GM12875 (cell line): ENCODE data around the gene ITGA8.

Source experiments
- H3K4me3 ChIP-seq: one replicate; pipeline ENCODE4 v1.5.1; 2011; ENCODE audit warnings: low read depth, low read length, control low read depth
- TF ChIP-seq, protein P1 (sequence below): IDR thresholded peaks from 2 replicates; pipeline ENCODE4 v1.5.1; 2011; ENCODE audit warnings: low read depth, mild to moderate bottlenecking, control low read depth, inconsistent platforms, low read length, moderate library complexity, borderline replicate concordance; ENCODE audit not compliant: insufficient read depth

ITGA8 gene

DNA sequence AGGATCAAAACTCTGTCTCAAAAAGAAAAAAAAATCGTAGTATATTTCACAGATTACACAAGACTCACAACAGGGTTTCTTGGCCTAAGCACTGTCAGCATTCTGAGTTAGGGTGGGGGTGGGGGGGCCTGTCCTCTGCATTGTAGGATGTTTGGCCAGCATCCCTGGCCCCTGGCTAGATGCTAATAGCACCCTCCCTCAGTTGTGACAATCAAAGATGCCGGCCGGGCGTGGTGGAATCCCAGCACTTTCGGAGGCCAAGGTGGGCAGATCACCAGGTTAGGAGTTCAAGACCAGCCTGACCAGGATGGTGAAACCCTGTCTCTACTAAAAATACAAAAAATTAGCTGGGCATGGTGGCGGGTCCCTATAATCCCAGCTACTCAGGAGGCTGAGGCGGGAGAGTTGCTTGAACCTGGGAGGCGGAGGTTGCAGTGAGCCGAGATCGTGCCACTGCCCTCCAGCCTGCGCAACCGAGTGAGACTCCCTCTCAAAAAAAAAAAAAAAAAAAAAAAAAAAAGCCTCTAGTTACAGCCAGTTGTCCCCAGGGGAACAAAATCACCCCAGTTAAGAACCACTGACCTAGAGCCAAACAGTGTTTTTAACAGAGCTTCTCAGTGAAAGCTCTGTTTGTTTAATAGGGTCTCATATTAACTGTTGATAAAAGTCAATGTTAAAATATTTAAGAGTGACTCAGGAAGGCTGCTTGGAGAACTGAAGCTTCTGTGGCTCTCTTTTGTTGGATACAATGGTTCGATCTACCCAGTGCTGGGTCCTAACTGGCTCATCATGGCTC, 187.6 kb downstream of the ITGA8 start:
- no peak overlapping the region for H3K4me3 ChIP-seq
- TF ChIP-seq, protein P1, sequence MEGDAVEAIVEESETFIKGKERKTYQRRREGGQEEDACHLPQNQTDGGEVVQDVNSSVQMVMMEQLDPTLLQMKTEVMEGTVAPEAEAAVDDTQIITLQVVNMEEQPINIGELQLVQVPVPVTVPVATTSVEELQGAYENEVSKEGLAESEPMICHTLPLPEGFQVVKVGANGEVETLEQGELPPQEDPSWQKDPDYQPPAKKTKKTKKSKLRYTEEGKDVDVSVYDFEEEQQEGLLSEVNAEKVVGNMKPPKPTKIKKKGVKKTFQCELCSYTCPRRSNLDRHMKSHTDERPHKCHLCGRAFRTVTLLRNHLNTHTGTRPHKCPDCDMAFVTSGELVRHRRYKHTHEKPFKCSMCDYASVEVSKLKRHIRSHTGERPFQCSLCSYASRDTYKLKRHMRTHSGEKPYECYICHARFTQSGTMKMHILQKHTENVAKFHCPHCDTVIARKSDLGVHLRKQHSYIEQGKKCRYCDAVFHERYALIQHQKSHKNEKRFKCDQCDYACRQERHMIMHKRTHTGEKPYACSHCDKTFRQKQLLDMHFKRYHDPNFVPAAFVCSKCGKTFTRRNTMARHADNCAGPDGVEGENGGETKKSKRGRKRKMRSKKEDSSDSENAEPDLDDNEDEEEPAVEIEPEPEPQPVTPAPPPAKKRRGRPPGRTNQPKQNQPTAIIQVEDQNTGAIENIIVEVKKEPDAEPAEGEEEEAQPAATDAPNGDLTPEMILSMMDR: no peak

DNA sequence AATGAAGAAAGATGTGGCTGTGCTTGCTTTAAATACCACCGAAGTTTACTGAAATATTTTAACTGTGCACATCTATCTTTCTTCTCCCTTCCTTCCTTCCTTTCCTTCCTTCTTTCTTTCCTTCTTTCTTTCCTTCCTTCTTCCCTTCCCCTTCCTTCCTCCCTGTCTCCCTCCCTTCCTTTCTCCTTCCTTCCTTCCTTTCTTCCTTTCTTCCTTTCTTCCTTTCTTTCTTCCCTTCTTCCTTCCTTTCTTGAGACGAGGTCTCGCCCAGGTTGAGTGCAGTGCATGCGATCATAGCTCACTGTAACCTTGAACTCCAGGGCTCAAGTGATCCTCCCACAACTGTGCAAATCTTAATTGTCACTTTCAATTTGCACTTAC, 190.9 kb downstream of the ITGA8 start:
- no peak overlapping the region for H3K4me3 ChIP-seq
- TF ChIP-seq, protein P1: no peak

DNA sequence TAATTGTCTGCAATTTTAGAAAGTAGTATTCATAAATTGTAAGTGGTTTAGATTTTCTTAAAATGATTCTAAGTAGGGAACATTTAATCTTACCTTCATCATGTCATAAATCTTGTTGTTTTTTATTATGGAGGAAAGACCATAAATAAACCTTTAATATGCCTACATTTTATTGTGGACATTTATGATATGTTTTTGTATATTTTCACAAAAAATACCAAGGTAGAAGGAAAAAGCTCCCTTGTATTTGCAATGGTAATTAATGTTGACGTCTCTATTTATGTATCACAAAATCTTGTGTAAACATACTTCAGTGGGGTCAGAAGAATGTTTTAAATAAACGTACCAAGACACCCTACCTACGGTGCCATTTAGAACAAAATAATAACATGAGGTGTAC, 193.0 kb downstream of the ITGA8 start:
- H3K4me3 ChIP-seq: no peak overlapping the region
- TF ChIP-seq, protein P1: no peak

DNA sequence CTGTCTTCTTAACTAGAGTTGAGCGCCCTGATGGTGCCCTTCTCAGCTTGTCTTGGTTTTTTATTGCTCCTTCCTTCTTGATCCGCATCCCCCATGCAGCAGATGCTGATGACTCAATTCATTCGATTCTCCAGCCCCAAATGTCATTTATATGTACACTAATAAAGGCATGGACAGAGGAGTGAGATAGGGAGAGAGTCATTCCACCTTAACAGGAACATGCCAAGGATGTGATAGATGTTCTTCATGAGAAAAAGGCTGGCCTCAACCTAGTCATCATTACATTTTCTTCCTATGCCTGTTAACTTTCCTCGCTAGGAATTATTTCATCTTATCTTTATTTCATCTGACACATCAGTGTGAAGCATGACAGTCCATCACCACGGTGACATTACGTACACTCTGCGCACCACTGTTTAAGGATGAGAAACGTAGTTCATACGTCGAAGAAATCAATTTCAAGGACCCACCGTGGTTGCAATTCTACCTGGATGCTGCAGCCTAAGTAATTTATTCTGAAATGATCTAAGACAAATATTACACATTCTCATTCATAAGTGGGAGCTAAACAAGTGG, 198.3 kb downstream of the ITGA8 start:
- TF ChIP-seq, protein P1: no peak

DNA sequence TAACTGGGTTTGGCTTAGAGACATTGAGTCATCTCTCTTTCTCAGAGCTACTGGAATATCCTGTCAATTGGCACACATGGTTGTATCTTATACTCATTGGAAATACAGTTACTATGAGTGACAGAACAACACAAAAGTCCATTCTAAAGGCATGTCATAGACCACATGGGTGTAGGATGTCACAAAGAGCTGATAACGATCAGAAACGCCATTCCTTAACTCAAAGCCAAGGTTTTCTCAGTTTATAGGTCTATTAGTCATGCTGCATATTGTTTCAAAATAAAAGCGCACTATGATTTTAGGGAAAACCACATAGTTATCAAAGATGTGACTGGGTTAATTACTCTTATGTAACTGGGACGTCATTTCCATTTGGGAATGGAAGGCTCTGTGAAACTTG, 201.5 kb downstream of the ITGA8 start:
- TF ChIP-seq, protein P1: no peak
- H3K4me3 ChIP-seq: no peak overlapping the region

More for the DNA sequence above, 198.3 kb downstream of the ITGA8 start:
- no peak overlapping the region for H3K4me3 ChIP-seq

DNA sequence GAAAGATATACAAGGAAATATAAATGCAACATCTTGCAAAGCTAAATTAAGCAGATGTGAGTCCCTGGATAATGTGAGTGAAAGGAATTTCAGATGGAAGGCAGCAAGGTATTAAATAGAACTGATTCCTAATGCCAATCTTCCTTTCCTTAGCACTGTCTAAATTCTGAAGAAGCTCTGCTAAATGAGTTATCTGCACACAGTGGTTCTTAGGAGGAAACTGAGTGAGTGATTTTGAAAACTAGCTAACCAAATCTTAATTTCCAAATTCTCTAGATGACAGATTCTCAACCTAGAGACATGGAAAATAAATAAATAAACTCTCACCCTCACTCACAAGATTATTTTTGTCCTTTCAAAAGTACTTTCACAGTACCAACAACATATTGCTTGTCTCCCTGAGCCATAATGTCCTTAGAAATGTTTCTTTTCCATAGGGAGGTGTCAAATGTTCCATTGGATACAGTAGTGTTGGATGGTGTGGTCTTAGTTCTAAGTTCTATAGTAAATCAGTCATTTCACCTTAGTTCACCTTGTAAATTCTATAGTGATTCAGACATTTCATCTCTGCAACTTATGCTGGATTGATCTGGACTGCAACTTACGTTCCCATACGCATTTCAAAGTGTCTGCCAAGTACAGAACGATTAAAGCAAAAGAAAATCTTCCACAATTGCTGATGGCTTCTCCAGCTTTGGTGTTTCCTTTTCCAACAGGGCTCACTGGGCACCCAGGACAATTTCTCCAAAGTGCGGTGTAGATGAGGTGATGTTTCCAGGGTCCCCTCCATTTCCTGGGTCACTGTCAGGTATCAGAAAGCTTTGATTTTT, 203.3 kb downstream of the ITGA8 start:
- TF ChIP-seq, protein P1: no peak
- no peak overlapping the region for H3K4me3 ChIP-seq
